ENCODE data around the gene RSAD1.

RSAD1 gene

GRCh38 chr17:50460831-50461526 lies 17.7 kb upstream of the RSAD1 start:
- no peak for TF ChIP-seq EZH2 (optimal IDR thresholded peaks at IDR 0.05; ENCODE audit: low read depth, low read length)
- no peak for TF ChIP-seq EZH2phosphoT487 (IDR thresholded peaks at IDR 0.05; ENCODE audit: low read length)
- Histone ChIP-seq H3K4me3 (ENCODE audit: low read length) (no peak overlapping the region), H3K9me3 (replicated peaks; ENCODE audit: insufficient read depth, low read length) (no peaks in the 10 kb centered on the region), H4K20me1 (ENCODE audit: insufficient read depth, low read length) (no peaks in the 10 kb centered on the region), H3K9ac (ENCODE audit: low read length) (no peak overlapping the region), H3F3A (ENCODE audit: insufficient read depth, low read length) (no peaks in the 10 kb centered on the region), H3K4me2 (ENCODE audit: low read depth, low read length) (no peak overlapping the region), H3K36me3 (replicated peaks; ENCODE audit: insufficient read depth, low read length) (no peaks in the 10 kb centered on the region), H3K4me1 (ENCODE audit: low read length) (no peaks in the 10 kb centered on the region), H3K27me3 (replicated peaks; ENCODE audit: insufficient read depth, low read length) (no peaks in the 10 kb centered on the region), H3K9me2 (replicated peaks; ENCODE audit: insufficient read depth, low read length) (no peaks in the 10 kb centered on the region), H3K79me2 (ENCODE audit: low read length) (no peaks in the 10 kb centered on the region), H3K27ac (ENCODE audit: low read length) (no peak overlapping the region), H2AFZ (ENCODE audit: low read length) (no peak overlapping the region)
- no peak for DNase-seq

DNA sequence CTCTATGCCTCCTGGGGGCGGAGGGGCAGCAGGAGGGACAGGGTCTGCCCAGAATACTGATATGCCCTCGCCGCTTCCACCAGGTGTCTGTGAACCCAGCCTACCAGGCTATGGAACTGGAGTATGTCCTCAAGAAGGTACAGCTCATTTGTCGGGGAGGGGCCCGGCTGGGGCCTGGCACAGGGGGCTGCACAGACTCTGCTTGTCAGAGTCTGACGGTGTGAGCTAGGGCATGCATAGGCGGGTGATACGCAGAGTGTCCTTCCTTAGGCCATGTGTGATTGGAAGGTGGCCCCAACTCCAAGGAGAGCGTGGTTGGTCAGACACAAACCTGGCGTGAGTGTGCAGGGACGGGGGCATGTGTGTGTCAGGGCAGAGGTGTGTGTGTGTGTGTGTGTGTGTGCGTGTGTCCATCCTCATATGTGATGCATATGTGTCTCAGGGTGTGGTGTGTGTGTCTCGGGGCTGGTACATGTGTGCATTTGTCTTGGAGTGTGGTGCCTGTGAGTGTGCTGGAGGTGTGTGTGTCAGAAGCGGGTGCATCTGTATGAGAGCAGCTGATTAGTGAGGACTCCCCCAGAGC lies 17.0 kb upstream of the RSAD1 start:
- H2AFZ ChIP-seq (ENCODE audit: low read length) = no peak overlapping the region
- TF ChIP-seq EZH2 (optimal IDR thresholded peaks at IDR 0.05; ENCODE audit: low read depth, low read length) (no peak), CTCF (IDR thresholded peaks at IDR 0.05; ENCODE audit: low read length) (no peak), EZH2phosphoT487 (IDR thresholded peaks at IDR 0.05; ENCODE audit: low read length) (no peak)
- no peak overlapping the region for H3K27ac ChIP-seq (ENCODE audit: low read length)

GRCh38 chr17:50462446-50462845 lies 16.2 kb upstream of the RSAD1 start:
- H3K27ac ChIP-seq (ENCODE audit: low read length) = no peak overlapping the region
- no peak for DNase-seq
- H3K36me3 ChIP-seq (replicated peaks; ENCODE audit: insufficient read depth, low read length) = no peaks in the 10 kb centered on the region
- H3K4me2 ChIP-seq (ENCODE audit: low read depth, low read length) = no peak overlapping the region
- no peak overlapping the region for H3K4me3 ChIP-seq (ENCODE audit: low read length)
- TF ChIP-seq CTCF (IDR thresholded peaks at IDR 0.05; ENCODE audit: low read length) (no peak), EZH2phosphoT487 (IDR thresholded peaks at IDR 0.05; ENCODE audit: low read length) (no peak), EZH2 (optimal IDR thresholded peaks at IDR 0.05; ENCODE audit: low read depth, low read length) (no peak)
- H3K9me3 ChIP-seq (replicated peaks; ENCODE audit: insufficient read depth, low read length) = no peaks in the 10 kb centered on the region
- H3K4me1 ChIP-seq (ENCODE audit: low read length) = no peaks in the 10 kb centered on the region
- H2AFZ ChIP-seq (ENCODE audit: low read length) = no peak overlapping the region
- no peak overlapping the region for H3K9ac ChIP-seq (ENCODE audit: low read length)
- H3K9me2 ChIP-seq (replicated peaks; ENCODE audit: insufficient read depth, low read length) = no peaks in the 10 kb centered on the region
- H3K79me2 ChIP-seq (ENCODE audit: low read length) = no peaks in the 10 kb centered on the region
- no peaks in the 10 kb centered on the region for H4K20me1 ChIP-seq (ENCODE audit: insufficient read depth, low read length)
- H3K27me3 ChIP-seq (replicated peaks; ENCODE audit: insufficient read depth, low read length) = no peaks in the 10 kb centered on the region
- H3F3A ChIP-seq (ENCODE audit: insufficient read depth, low read length) = no peaks in the 10 kb centered on the region

More for the DNA sequence above, 17.0 kb upstream of the RSAD1 start:
- no peaks in the 10 kb centered on the region for H3K9me2 ChIP-seq (replicated peaks; ENCODE audit: insufficient read depth, low read length)
- no peaks in the 10 kb centered on the region for H4K20me1 ChIP-seq (ENCODE audit: insufficient read depth, low read length)
- H3K36me3 ChIP-seq (replicated peaks; ENCODE audit: insufficient read depth, low read length) = no peaks in the 10 kb centered on the region
- H3F3A ChIP-seq (ENCODE audit: insufficient read depth, low read length) = no peaks in the 10 kb centered on the region
- no peak overlapping the region for H3K4me3 ChIP-seq (ENCODE audit: low read length)
- no peak overlapping the region for H3K4me2 ChIP-seq (ENCODE audit: low read depth, low read length)
- H3K9me3 ChIP-seq (replicated peaks; ENCODE audit: insufficient read depth, low read length) = no peaks in the 10 kb centered on the region
- H3K4me1 ChIP-seq (ENCODE audit: low read length) = no peaks in the 10 kb centered on the region
- H3K27me3 ChIP-seq (replicated peaks; ENCODE audit: insufficient read depth, low read length) = no peaks in the 10 kb centered on the region
- DNase-seq = no peak
- no peaks in the 10 kb centered on the region for H3K79me2 ChIP-seq (ENCODE audit: low read length)
- no peak overlapping the region for H3K9ac ChIP-seq (ENCODE audit: low read length)

GRCh38 chr17:50464121-50464520 lies 14.5 kb upstream of the RSAD1 start:
- no peak overlapping the region for H2AFZ ChIP-seq (ENCODE audit: low read length)
- no peaks in the 10 kb centered on the region for H3K27me3 ChIP-seq (replicated peaks; ENCODE audit: insufficient read depth, low read length)
- no peaks in the 10 kb centered on the region for H3K36me3 ChIP-seq (replicated peaks; ENCODE audit: insufficient read depth, low read length)
- H3K9ac ChIP-seq (ENCODE audit: low read length) = no peak overlapping the region
- H3K9me3 ChIP-seq (replicated peaks; ENCODE audit: insufficient read depth, low read length) = no peaks in the 10 kb centered on the region
- no peaks in the 10 kb centered on the region for H3K4me1 ChIP-seq (ENCODE audit: low read length)
- no peaks in the 10 kb centered on the region for H3K9me2 ChIP-seq (replicated peaks; ENCODE audit: insufficient read depth, low read length)
- no peak overlapping the region for H3K4me3 ChIP-seq (ENCODE audit: low read length)
- no peak overlapping the region for H3K27ac ChIP-seq (ENCODE audit: low read length)
- TF ChIP-seq EZH2 (optimal IDR thresholded peaks at IDR 0.05; ENCODE audit: low read depth, low read length) = no peak
- no peak for TF ChIP-seq CTCF (IDR thresholded peaks at IDR 0.05; ENCODE audit: low read length)
- TF ChIP-seq EZH2phosphoT487 (IDR thresholded peaks at IDR 0.05; ENCODE audit: low read length) = no peak
- no peak for DNase-seq
- no peaks in the 10 kb centered on the region for H3K79me2 ChIP-seq (ENCODE audit: low read length)
- H3F3A ChIP-seq (ENCODE audit: insufficient read depth, low read length) = no peaks in the 10 kb centered on the region
- H3K4me2 ChIP-seq (ENCODE audit: low read depth, low read length) = no peak overlapping the region
- no peaks in the 10 kb centered on the region for H4K20me1 ChIP-seq (ENCODE audit: insufficient read depth, low read length)
